Mesenchymal stem cell (in vitro differentiated cells and primary cell): ENCODE measurements around the gene RASGRP2.
A peak's percentile ranks its signal among the peaks of the same experiment; 100 is the strongest.

Experiments used
- DNase-seq: peaks from one replicate; pipeline ENCODE4 v3.0.0-alpha.2; 2013
- H2AFZ ChIP-seq: one replicate; pipeline ENCODE4 v1.6.1; 2013; ENCODE audit warnings: low read depth, mild to moderate bottlenecking, control low read depth, inconsistent platforms, low read length, moderate library complexity
- H2AK5ac ChIP-seq: 2 replicates; pipeline ENCODE4 v1.6.1; 2013; ENCODE audit warnings: low read length, moderate library complexity, mild to moderate bottlenecking, inconsistent platforms; ENCODE audit not compliant: severe bottlenecking
- H2BK120ac ChIP-seq: one replicate; pipeline ENCODE4 v1.6.1; 2013; ENCODE audit warnings: low read depth, mild to moderate bottlenecking, inconsistent platforms, low read length, moderate library complexity
- H2BK12ac ChIP-seq, 2 experiments: one replicate each; pipeline ENCODE4 v1.6.1; 2013; ENCODE audit warnings: inconsistent platforms in 2 of 2, low read length in 2 of 2, mild to moderate bottlenecking in 2 of 2, moderate library complexity in 2 of 2, control low read depth in 1 of 2
- H2BK15ac ChIP-seq: one replicate; pipeline ENCODE4 v1.6.1; 2013; ENCODE audit warnings: mild to moderate bottlenecking, low read depth, inconsistent platforms; ENCODE audit not compliant: poor library complexity, severe bottlenecking
- H2BK5ac ChIP-seq: 2 replicates; pipeline ENCODE4 v1.6.1; 2013; ENCODE audit warnings: low read depth, mild to moderate bottlenecking, low read length, control low read depth, inconsistent platforms; ENCODE audit not compliant: poor library complexity, severe bottlenecking
- H3K14ac ChIP-seq, 2 experiments: one replicate each; pipeline ENCODE4 v1.6.1; 2013; ENCODE audit warnings: inconsistent platforms in 2 of 2, low read length in 2 of 2, control low read depth in 1 of 2, mild to moderate bottlenecking in 1 of 2, moderate library complexity in 1 of 2
- H3K18ac ChIP-seq, 2 experiments: one replicate each; pipeline ENCODE4 v1.6.1; 2013; ENCODE audit warnings: inconsistent platforms in 2 of 2, low read length in 2 of 2, control low read depth in 1 of 2, low read depth in 1 of 2, mild to moderate bottlenecking in 1 of 2
- H3K23ac ChIP-seq, 2 experiments: one replicate each; pipeline ENCODE4 v1.6.1; 2013; ENCODE audit warnings: inconsistent platforms in 2 of 2, low read length in 2 of 2, mild to moderate bottlenecking in 2 of 2, moderate library complexity in 2 of 2, control low read depth in 1 of 2
- H3K27ac ChIP-seq: 2 replicates; pipeline ENCODE4 v1.5.1; 2013; ENCODE audit warnings: mild to moderate bottlenecking, moderate library complexity, low read length, control low read depth, inconsistent platforms; ENCODE audit not compliant: poor library complexity, severe bottlenecking
- H3K27me3 ChIP-seq, 2 experiments: 2 replicates each; pipeline versions ENCODE4 v1.6.1 to v1.7.0; 2013; ENCODE audit warnings: low read length in 2 of 2, mild to moderate bottlenecking in 2 of 2, moderate library complexity in 2 of 2, control low read depth in 1 of 2, inconsistent platforms in 1 of 2; ENCODE audit not compliant: control insufficient read depth in 1 of 2, insufficient read depth in 1 of 2
- H3K36me3 ChIP-seq, 2 experiments: 2 replicates each; pipeline versions ENCODE4 v1.6.1 to v1.7.0; 2013; ENCODE audit warnings: low read length in 2 of 2, control low read depth in 1 of 2, inconsistent platforms in 1 of 2, low read depth in 1 of 2, mild to moderate bottlenecking in 1 of 2; ENCODE audit not compliant: insufficient read depth in 2 of 2, control insufficient read depth in 1 of 2
- H3K4ac ChIP-seq, 2 experiments: one replicate each; pipeline ENCODE4 v1.6.1; 2013; ENCODE audit warnings: inconsistent platforms in 2 of 2, low read length in 2 of 2, mild to moderate bottlenecking in 2 of 2, moderate library complexity in 2 of 2, control low read depth in 1 of 2, low read depth in 1 of 2
- H3K4me1 ChIP-seq: 2 replicates; pipeline ENCODE4 v1.6.1; 2013; ENCODE audit warnings: low read depth, low read length, control low read depth; ENCODE audit not compliant: control insufficient read depth, insufficient read depth
- H3K4me2 ChIP-seq: 2 replicates; pipeline ENCODE4 v1.6.1; 2013; ENCODE audit warnings: low read length, mild to moderate bottlenecking, inconsistent platforms; ENCODE audit not compliant: poor library complexity, severe bottlenecking
- H3K4me3 ChIP-seq, 2 experiments: 2 replicates each; pipeline versions ENCODE4 v1.5.1 to v1.7.0; 2013; ENCODE audit warnings: low read length in 2 of 2, mild to moderate bottlenecking in 2 of 2, control low read depth in 1 of 2, low read depth in 1 of 2; ENCODE audit not compliant: insufficient read depth in 1 of 2
- H3K79me1 ChIP-seq: replicated peaks from 2 replicates; pipeline ENCODE4 v1.6.1; 2013; ENCODE audit warnings: mild to moderate bottlenecking, control low read depth, low read length, inconsistent platforms; ENCODE audit not compliant: poor library complexity, severe bottlenecking
- H3K9ac ChIP-seq: 2 replicates; pipeline ENCODE4 v1.7.0; 2013; ENCODE audit warnings: mild to moderate bottlenecking, low read length, moderate library complexity
- H3K9me3 ChIP-seq: 2 replicates; pipeline ENCODE4 v1.7.0; 2013; ENCODE audit warnings: mild to moderate bottlenecking, low read length; ENCODE audit not compliant: control insufficient read depth
- H4K8ac ChIP-seq: one replicate; pipeline ENCODE4 v1.6.1; 2013; ENCODE audit warnings: inconsistent platforms, mild to moderate bottlenecking, low read length, moderate library complexity
- H4K91ac ChIP-seq: one replicate; pipeline ENCODE4 v1.6.1; 2013; ENCODE audit warnings: mild to moderate bottlenecking, low read length, inconsistent platforms
- whole genome bisulfite sequencing: methylation state at CpG from one replicate; pipeline ENCODE4 v1.1.7; 2013; ENCODE audit warnings: mixed read lengths; 5-methylcytosine and 5-hydroxymethylcytosine counted together

RASGRP2 gene

GRCh38 chr11:64715110-64715509 lies 28.8 kb downstream of the RASGRP2 start:
- no peak overlapping the region for H3K18ac ChIP-seq
- H3K4me2 ChIP-seq, result no peak overlapping the region
- no peak overlapping the region for H3K4ac ChIP-seq
- no peak overlapping the region for H3K9ac ChIP-seq
- no peak overlapping the region for H2BK15ac ChIP-seq
- no peak overlapping the region for H3K14ac ChIP-seq
- peaks cover 82 to 96% of the 10 kb centered on the region in 2 experiments for H3K27me3 ChIP-seq
- H2BK5ac ChIP-seq, result no peak overlapping the region
- H3K23ac ChIP-seq, result no peak overlapping the region
- H3K4me3 ChIP-seq, result no peak overlapping the region
- H2BK12ac ChIP-seq, result no peak overlapping the region
- no peaks in the 10 kb centered on the region for H3K9me3 ChIP-seq
- H2AK5ac ChIP-seq, result no peak overlapping the region
- H2BK120ac ChIP-seq, result no peak overlapping the region
- WGBS, result 54% methylated on average over 5 of the region's 5 CpGs
- no peak overlapping the region for H3K27ac ChIP-seq
- no peaks in the 10 kb centered on the region for H3K36me3 ChIP-seq
- no peaks in the 10 kb centered on the region for H3K79me1 ChIP-seq
- no peak overlapping the region for H4K8ac ChIP-seq
- H3K4me1 ChIP-seq, result peaks cover 17% of the 10 kb centered on the region
- no peak overlapping the region for H2AFZ ChIP-seq
- H4K91ac ChIP-seq, result no peak overlapping the region
- DNase-seq, result no peak

DNA sequence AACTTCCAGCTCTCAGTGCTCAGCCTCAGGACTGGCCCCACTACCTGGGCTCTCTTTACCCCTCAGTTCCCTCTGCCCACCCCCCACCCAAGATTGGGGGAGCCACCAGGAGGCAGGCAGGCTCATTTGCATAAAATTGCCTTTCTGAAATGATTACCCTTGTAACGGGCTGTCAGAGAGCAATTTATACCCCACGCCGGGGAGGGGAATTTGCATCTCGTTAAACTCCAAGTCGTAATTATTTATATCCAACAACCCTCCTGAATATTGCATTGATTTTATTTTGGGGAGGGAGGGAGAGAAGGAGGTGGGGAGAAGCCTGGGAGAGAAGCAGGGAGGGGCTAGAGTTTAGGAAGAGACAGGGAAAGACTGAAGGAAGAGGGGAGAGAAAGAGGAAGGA lies 29.3 kb downstream of the RASGRP2 start:
- Histone ChIP-seq H3K4me1 (peaks cover 17% of the 10 kb centered on the region), H2BK12ac (no peak overlapping the region), H3K9ac (no peak overlapping the region), H2BK120ac (no peak overlapping the region), H4K91ac (no peak overlapping the region), H4K8ac (no peak overlapping the region), H3K9me3 (no peaks in the 10 kb centered on the region), H3K23ac (no peak overlapping the region), H3K18ac (no peak overlapping the region), H3K14ac (no peak overlapping the region), H3K36me3 (no peaks in the 10 kb centered on the region), H3K4me2 (no peak overlapping the region), H2AK5ac (no peak overlapping the region), H3K27me3 (peaks cover 78 to 95% of the 10 kb centered on the region in 2 experiments), H2BK15ac (no peak overlapping the region), H3K4me3 (no peak overlapping the region), H3K79me1 (no peaks in the 10 kb centered on the region), H2AFZ (no peak overlapping the region), H3K4ac (no peak overlapping the region), H2BK5ac (no peak overlapping the region), H3K27ac (no peak overlapping the region)
- WGBS, result no CpG with 5 or more reads among the region's 5 CpGs
- no peak for DNase-seq

DNA sequence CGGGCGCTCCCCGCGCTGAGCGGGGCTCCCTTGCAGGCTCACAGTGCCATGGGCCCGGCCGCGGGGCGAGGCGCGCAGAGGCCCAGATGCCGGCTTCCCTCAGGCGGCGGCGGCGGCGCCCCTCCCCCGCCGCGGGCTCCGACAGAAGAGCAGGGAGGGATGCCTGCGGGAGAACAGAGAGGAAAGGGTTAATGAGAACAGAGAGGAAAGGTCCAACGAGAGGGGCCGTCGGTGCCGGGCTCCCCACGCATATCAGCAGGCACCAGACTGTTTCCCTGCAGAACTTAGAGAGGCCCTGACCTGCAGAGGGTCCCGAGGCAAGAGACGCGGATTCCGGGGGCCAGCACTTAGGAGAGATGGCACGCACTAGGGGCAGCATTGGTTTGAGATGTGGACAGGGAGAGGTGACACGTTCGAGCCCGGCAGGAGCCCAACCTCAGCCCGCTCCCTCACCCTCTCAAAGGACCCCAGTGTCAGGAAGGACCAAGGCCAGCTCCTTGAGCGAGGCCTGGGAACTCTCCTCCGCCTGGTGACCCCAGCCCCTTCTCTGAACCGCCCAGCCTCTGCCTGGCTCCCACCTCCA lies 30.1 kb downstream of the RASGRP2 start:
- Histone ChIP-seq H4K8ac (no peak overlapping the region), H3K4me3 (no peak overlapping the region), H3K36me3 (no peaks in the 10 kb centered on the region), H2BK120ac (no peak overlapping the region), H2BK5ac (no peak overlapping the region), H3K23ac (no peak overlapping the region), H2BK12ac (no peak overlapping the region), H3K4ac (no peak overlapping the region), H3K14ac (no peak overlapping the region), H2AFZ (no peak overlapping the region), H2AK5ac (no peak overlapping the region), H3K27me3 (peaks cover 71 to 94% of the 10 kb centered on the region in 2 experiments), H3K18ac (no peak overlapping the region), H3K9me3 (no peaks in the 10 kb centered on the region), H3K27ac (no peak overlapping the region), H3K4me2 (peak overlapping the region; percentile 13), H3K9ac (no peak overlapping the region), H3K79me1 (no peaks in the 10 kb centered on the region), H4K91ac (no peak overlapping the region), H3K4me1 (peaks cover 17% of the 10 kb centered on the region), H2BK15ac (no peak overlapping the region)
- WGBS, result 0% methylated on average over 29 of the region's 39 CpGs
- no peak for DNase-seq

DNA sequence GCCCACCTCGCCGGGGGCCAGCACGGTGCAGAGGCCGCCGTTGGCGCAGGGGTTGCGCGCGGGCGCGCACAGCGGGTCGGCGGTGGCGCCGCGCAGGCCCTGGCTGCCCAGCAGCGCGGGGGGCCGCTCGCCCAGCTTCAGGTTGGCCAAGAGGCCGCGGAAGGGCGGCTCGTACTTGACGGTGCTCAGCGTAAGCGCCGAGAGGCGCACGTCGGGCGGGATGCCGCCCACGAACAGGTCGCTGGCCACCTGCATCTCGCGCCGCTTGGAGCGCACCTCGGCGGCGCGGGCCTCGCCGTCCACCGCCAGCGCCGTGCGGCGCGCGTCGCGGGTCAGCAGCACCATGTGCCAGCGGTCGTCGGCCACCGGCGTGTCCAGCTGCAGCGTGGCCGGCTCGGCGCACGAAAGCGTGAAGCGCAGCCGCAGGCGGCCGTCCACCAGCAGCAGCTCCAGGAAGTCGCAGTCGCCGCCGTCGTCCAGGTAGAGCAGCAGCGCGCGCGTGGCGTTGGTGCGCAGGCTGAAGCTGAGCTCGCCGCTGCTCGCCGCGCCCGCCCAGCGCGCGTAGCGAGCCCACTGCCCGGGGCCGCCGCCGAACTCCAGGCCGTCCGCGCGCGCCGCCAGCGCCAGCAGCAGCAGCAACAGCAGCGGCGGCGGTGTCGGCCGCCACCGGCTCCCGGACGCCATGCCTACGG lies 30.8 kb downstream of the RASGRP2 start:
- H3K4ac ChIP-seq, result no peak overlapping the region
- no peaks in the 10 kb centered on the region for H3K79me1 ChIP-seq
- H4K8ac ChIP-seq, result no peak overlapping the region
- peak overlapping the region; percentile 38 for H3K4me2 ChIP-seq
- no peaks in the 10 kb centered on the region for H3K36me3 ChIP-seq
- H2AK5ac ChIP-seq, result no peak overlapping the region
- no peaks in the 10 kb centered on the region for H3K9me3 ChIP-seq
- no peak overlapping the region for H3K4me3 ChIP-seq
- 3% methylated on average over 41 of the region's 111 CpGs for WGBS
- H3K14ac ChIP-seq, result no peak overlapping the region
- H3K27me3 ChIP-seq, result peaks cover 68 to 91% of the 10 kb centered on the region in 2 experiments
- peaks cover 17% of the 10 kb centered on the region for H3K4me1 ChIP-seq
- no peak overlapping the region for H2BK15ac ChIP-seq
- H2BK12ac ChIP-seq, result no peak overlapping the region
- no peak overlapping the region for H2BK5ac ChIP-seq
- no peak overlapping the region for H3K18ac ChIP-seq
- DNase-seq, result peak; percentile 23
- H3K9ac ChIP-seq, result no peak overlapping the region
- no peak overlapping the region for H3K23ac ChIP-seq
- no peak overlapping the region for H4K91ac ChIP-seq
- H2BK120ac ChIP-seq, result no peak overlapping the region
- H2AFZ ChIP-seq, result peak overlapping the region; percentile 8
- H3K27ac ChIP-seq, result no peak overlapping the region
